ENCODE results near the gene LAMA5. TPM values are rescaled to one million over a fixed set of nuclear protein-coding genes. Genes with fewer than 3 reads are reported as not detected.

The LAMA5 gene
- total and polyA plus RNA-seq, 2 of the 8 experiments (the other 6 are each of a cell fraction or from before 2014, with no cell fraction given): 34.4 to 225 TPM

DNA sequence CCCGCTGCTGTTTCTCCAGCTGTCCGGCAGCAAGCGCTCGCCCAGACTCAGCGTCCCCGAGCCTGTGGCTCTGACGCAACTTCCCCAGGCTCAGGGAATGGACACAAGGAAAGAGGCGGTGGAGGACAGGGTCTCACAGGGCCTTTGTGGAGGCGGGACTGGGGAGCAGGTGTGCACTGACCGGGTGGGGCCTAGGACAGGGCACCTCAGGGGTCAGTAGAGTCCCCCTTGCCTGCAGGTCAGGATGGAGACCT is 20.0 kb downstream of the LAMA5 start:
- Histone ChIP-seq H4K20me1 (replicated peaks in 1 of 2; ENCODE audit: control insufficient read depth in 1 of 2, insufficient read depth in 2 of 2, low read length in 2 of 2) (peaks cover 0 to 10% of the 10 kb centered on the region in 2 experiments), H2AK5ac (ENCODE audit: low read depth, low read length) (no peak overlapping the region), H3K23ac (ENCODE audit: insufficient read length) (no peak overlapping the region), H3K18ac (ENCODE audit: extremely low read depth, low read length) (no peak overlapping the region), H3K9me3 (ENCODE audit: insufficient read depth in 2 of 2, low read depth in 1 of 2, low read length in 1 of 2) (peaks cover 0 to 3% of the 10 kb centered on the region in 2 experiments; a peak in 2 of 4 replicates), H3K4me1 (replicated peaks in 1 of 4; ENCODE audit: control insufficient read depth in 3 of 4, insufficient read depth in 4 of 4, low read length in 3 of 4) (no peaks in the 10 kb centered on the region; a peak in 1 of 7 replicates), H2AFZ (ENCODE audit: low read length) (no peak overlapping the region), H4K5ac (ENCODE audit: insufficient read length, low read depth, low read length) (no peak overlapping the region), H2BK5ac (ENCODE audit: low read depth, low read length) (no peak overlapping the region; the same call in 1 of the 2 replicates), H3K36me3 (ENCODE audit: control insufficient read depth in 2 of 4, insufficient read depth in 4 of 4, low read length in 3 of 4) (peaks cover 28 to 69% (median 58%) of the 10 kb centered on the region in 4 experiments; a peak in 7 of 8 replicates), H3K79me2 (ENCODE audit: control insufficient read depth in 1 of 2, insufficient read depth in 2 of 2, low read length in 2 of 2) (no peaks in the 10 kb centered on the region), H3K27ac (ENCODE audit: low read depth, low read length) (no peak overlapping the region), H3K14ac (ENCODE audit: insufficient read length) (no peak overlapping the region), H3K27me3 (replicated peaks in 1 of 4; ENCODE audit: control insufficient read depth in 3 of 4, extremely low read depth in 1 of 4, insufficient read depth in 3 of 4, low read length in 3 of 4) (no peaks in the 10 kb centered on the region), H3K4me3 (ENCODE audit: extremely low read depth in 1 of 4, insufficient read depth in 2 of 4, low read depth in 3 of 4, low read length in 4 of 4) (no peak overlapping the region), H2BK12ac (ENCODE audit: low read depth, low read length) (no peak overlapping the region), H4K91ac (replicated peaks; ENCODE audit: insufficient read length, low read length) (no peak overlapping the region), H3K79me1 (ENCODE audit: low read depth, low read length) (no peaks in the 10 kb centered on the region; the same call in 1 of the 2 replicates), H3K23me2 (ENCODE audit: low read depth, low read length) (no peaks in the 10 kb centered on the region; the same call in 1 of the 2 replicates), H3K56ac (replicated peaks; ENCODE audit: insufficient read length, low read depth, low read length) (no peak overlapping the region), H4K8ac (ENCODE audit: extremely low read depth, insufficient read depth, low read length) (peak overlapping the region; percentile 57; the same call in 1 of the 2 replicates), H3K9ac (replicated peaks in 1 of 4; ENCODE audit: extremely low read depth in 1 of 4, low read depth in 3 of 4, low read length in 3 of 4) (no peak overlapping the region), H3K4ac (replicated peaks; ENCODE audit: insufficient read length, low read depth, low read length) (no peak overlapping the region), H2BK120ac (replicated peaks; ENCODE audit: low read depth, low read length) (no peak overlapping the region), H3K4me2 (ENCODE audit: insufficient read depth in 1 of 2, low read depth in 2 of 2, low read length in 2 of 2) (no peak overlapping the region), H2BK15ac (ENCODE audit: low read length) (no peak overlapping the region), H2BK20ac (ENCODE audit: low read length) (no peak overlapping the region)
- ChIA-PET POLR2A (ENCODE audit: partially characterized antibody) (interaction anchor here (0.8 to 12.3 kb wide), 9 partner anchors 13 to 43 kb away, joined by 3 to 95 read pairs (median 5); partner anchors contain the start of gene RPS21), CTCF (ENCODE audit: partially characterized antibody) (interaction anchor here (0.9 kb wide), 1 partner anchor 21 kb away, joined by 4 read pairs; no protein-coding TSS in a partner anchor)
- WGBS, 2 experiments (ENCODE audit: extremely low coverage in 1 of 2, insufficient coverage in 1 of 2, insufficient read length in 1 of 2, insufficient replicate concordance in 2 of 2, low coverage in 1 of 2, low lambda C conversion rate in 2 of 2, missing lambda C conversion rate in 1 of 2): 94% methylated on average over 10 of the region's 10 CpGs; no CpG with 5 or more reads in 1 of the 2 experiments
- TF ChIP-seq RFX5 (IDR thresholded peaks at IDR 0.05; ENCODE audit: borderline replicate concordance, low read depth, low read length) (no peak), CTBP2 (IDR thresholded peaks at IDR 0.05; ENCODE audit: borderline replicate concordance, insufficient read depth, insufficient read length, low read length) (no peak), HDAC6 (IDR thresholded peaks at IDR 0.05; ENCODE audit: low read depth, low read length) (no peak), KDM5A (IDR thresholded peaks at IDR 0.05; ENCODE audit: low read length) (no peak), BCL11A (IDR thresholded peaks at IDR 0.05; ENCODE audit: low read depth in 2 of 2, low read length in 2 of 2) (no peak), ASH2L (IDR thresholded peaks at IDR 0.05; ENCODE audit: low read length) (no peak), FOSL1 (IDR thresholded peaks at IDR 0.05; ENCODE audit: insufficient read depth, low read depth, low read length) (no peak), HDAC2 (IDR thresholded peaks at IDR 0.05; ENCODE audit: borderline replicate concordance in 1 of 2, low read depth in 2 of 2, low read length in 2 of 2) (no peak), TBP (IDR thresholded peaks at IDR 0.05; ENCODE audit: low read depth, low read length) (no peak), SIX5 (IDR thresholded peaks at IDR 0.05; ENCODE audit: low read depth, low read length) (no peak)
- TF ChIP-seq, protein P1, sequence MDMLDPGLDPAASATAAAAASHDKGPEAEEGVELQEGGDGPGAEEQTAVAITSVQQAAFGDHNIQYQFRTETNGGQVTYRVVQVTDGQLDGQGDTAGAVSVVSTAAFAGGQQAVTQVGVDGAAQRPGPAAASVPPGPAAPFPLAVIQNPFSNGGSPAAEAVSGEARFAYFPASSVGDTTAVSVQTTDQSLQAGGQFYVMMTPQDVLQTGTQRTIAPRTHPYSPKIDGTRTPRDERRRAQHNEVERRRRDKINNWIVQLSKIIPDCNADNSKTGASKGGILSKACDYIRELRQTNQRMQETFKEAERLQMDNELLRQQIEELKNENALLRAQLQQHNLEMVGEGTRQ (IDR thresholded peaks at IDR 0.05; ENCODE audit: low read length): no peak
- FAIRE-seq: no peak
- no peak for DNase-seq (ENCODE audit: low read depth in 1 of 2, low spot score in 2 of 2)

Data from H1 (cell line).